ENCODE measurements around the gene CCL28. TPM values are rescaled to one million over a fixed set of nuclear protein-coding genes. Genes with fewer than 3 reads are reported as not detected.
A peak's percentile ranks its signal among the peaks of the same experiment; 100 is the strongest.

CCL28 gene
- total and polyA plus RNA-seq, 2 of the 13 experiments (the other 11 are each of a cell fraction or from before 2014, with no cell fraction given), result 0.03 TPM; not detected in 1

- no peak for TF ChIP-seq BCLAF1 (IDR thresholded peaks at IDR 0.05)
- no peak for TF ChIP-seq ZBTB38 (CRISPR knock-in tag; IDR thresholded peaks at IDR 0.05)
- TF ChIP-seq ARNTL (CRISPR knock-in tag; IDR thresholded peaks at IDR 0.05), result peak; percentile 64; the same call in 1 of the 2 replicates
- no peak for TF ChIP-seq IKZF4 (CRISPR knock-in tag; IDR thresholded peaks at IDR 0.05; ENCODE audit: borderline replicate concordance, low read depth, not compliant biosample characterization)
- no peak for TF ChIP-seq TIGD3 (CRISPR knock-in tag; IDR thresholded peaks at IDR 0.05; ENCODE audit: borderline replicate concordance)
- TF ChIP-seq ZNF343 (CRISPR knock-in tag; IDR thresholded peaks at IDR 0.05), result peak; percentile 49; the same call in 1 of the 2 replicates
- TF ChIP-seq ZNF44 (CRISPR knock-in tag; IDR thresholded peaks at IDR 0.05), result 0 out of 2 replicates have a peak, but pooled peaks have one; percentile 36
- peak; percentile 89 for TF ChIP-seq MED1 (CRISPR knock-in tag; IDR thresholded peaks at IDR 0.05)
- TF ChIP-seq NCOR1 (IDR thresholded peaks at IDR 0.05; ENCODE audit: borderline replicate concordance, low read length), result peak; percentile 95
- TF ChIP-seq ZNF644 (CRISPR knock-in tag; IDR thresholded peaks at IDR 0.05; ENCODE audit: low read depth), result peak; percentile 93
- no peak for TF ChIP-seq ZNF451 (CRISPR knock-in tag; IDR thresholded peaks at IDR 0.05)
- no peak for TF ChIP-seq ZNF850 (CRISPR knock-in tag; conservative IDR thresholded peaks at IDR 0.05)
- TF ChIP-seq CERS6 (CRISPR knock-in tag; IDR thresholded peaks at IDR 0.05), result no peak
- TF ChIP-seq, protein P1, sequence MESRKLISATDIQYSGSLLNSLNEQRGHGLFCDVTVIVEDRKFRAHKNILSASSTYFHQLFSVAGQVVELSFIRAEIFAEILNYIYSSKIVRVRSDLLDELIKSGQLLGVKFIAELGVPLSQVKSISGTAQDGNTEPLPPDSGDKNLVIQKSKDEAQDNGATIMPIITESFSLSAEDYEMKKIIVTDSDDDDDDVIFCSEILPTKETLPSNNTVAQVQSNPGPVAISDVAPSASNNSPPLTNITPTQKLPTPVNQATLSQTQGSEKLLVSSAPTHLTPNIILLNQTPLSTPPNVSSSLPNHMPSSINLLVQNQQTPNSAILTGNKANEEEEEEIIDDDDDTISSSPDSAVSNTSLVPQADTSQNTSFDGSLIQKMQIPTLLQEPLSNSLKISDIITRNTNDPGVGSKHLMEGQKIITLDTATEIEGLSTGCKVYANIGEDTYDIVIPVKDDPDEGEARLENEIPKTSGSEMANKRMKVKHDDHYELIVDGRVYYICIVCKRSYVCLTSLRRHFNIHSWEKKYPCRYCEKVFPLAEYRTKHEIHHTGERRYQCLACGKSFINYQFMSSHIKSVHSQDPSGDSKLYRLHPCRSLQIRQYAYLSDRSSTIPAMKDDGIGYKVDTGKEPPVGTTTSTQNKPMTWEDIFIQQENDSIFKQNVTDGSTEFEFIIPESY (CRISPR knock-in tag; IDR thresholded peaks at IDR 0.05), result 0 out of 2 replicates have a peak, but pooled peaks have one; percentile 44
- TF ChIP-seq KLF13 (CRISPR knock-in tag; IDR thresholded peaks at IDR 0.05), result no peak
- TF ChIP-seq IKZF5 (CRISPR knock-in tag; IDR thresholded peaks at IDR 0.05), result peak; percentile 94
- TF ChIP-seq, protein P2, sequence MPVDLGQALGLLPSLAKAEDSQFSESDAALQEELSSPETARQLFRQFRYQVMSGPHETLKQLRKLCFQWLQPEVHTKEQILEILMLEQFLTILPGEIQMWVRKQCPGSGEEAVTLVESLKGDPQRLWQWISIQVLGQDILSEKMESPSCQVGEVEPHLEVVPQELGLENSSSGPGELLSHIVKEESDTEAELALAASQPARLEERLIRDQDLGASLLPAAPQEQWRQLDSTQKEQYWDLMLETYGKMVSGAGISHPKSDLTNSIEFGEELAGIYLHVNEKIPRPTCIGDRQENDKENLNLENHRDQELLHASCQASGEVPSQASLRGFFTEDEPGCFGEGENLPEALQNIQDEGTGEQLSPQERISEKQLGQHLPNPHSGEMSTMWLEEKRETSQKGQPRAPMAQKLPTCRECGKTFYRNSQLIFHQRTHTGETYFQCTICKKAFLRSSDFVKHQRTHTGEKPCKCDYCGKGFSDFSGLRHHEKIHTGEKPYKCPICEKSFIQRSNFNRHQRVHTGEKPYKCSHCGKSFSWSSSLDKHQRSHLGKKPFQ (CRISPR knock-in tag; IDR thresholded peaks at IDR 0.05; ENCODE audit: insufficient replicate concordance), result no peak
- no peak for TF ChIP-seq MYC (CRISPR knock-in tag; IDR thresholded peaks at IDR 0.05; ENCODE audit: borderline replicate concordance)
These were observed 20.5 kb upstream of the CCL28 start (continued) for GRCh38 chr5:43432486-43433375.

Measured in HepG2 (cell line).